ENCODE data around the gene PTX3.

PTX3 gene

DNA sequence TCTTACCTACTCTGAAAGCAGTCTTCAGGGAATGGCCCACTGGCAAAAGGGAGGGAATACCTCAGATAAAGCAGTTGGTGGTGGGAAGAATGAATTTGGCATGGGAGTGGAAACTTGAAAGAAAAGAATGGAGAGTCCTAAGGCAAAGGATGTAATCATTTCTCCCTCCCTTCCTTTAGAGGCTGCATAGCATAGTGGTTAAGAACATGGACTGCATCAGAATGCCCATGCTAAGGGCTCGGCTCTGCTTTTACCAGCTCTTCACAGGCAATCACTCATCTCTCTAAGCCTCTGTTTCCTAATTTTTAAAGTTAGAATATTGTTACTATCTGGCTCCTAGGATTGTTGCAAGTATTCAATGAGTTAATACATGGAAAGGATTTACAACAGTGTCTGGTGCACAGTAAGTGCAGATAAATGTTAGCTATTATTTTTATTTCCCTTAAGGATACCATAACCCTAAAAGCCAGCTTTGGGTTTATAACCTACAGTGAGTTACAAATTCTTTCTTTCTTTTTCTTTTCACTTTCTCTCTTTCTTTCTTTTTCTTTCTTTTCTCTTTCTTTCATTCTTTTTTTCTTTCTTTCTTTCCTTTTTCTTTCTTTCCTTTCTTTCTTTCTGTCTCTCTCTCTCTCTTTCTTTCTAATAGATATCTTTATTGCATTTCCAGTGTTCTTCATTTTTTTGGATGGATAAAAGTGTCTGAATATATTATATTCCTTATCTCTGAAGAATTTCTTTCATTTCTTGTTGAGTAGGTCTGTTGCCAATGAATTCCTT is 43.0 kb downstream of the PTX3 start:
- no peak for DNase-seq

DNA sequence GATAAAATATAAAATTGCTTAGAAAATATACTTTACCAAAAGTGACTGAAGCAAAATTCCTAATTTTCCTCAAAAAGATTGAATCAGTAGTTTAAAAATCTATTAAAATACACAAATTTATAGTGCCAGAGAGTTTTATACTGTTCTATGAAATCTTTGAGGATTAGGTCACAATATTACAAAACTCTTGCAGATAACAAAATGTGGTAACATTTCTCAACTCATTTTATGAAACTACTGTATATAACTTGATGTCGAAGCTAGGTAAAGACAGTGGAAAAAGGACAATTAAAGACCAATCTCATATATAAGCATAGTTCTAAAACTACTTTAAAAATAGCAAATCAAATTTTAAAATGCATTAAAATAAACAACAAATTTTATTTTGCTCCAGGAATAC is 50.7 kb downstream of the PTX3 start:
- DNase-seq, result no peak

DNA sequence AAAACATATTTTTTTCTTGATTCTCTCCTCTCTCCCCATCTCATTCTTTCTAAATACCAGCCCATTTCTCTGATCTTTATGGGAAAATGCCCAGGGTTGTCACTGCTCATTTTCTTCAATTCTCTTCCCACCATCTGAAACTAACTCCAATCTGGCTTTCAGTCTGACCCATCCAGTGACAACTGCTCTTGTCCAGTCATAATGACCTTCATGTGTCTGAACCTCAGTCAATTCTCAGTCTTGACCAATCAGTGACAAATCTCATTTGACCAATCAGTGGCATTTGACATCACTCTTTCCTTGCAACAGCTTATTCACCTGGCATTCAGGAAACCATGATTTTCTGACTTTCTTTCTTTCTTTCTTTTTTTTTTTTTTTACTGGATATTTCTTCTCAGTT is 51.5 kb downstream of the PTX3 start:
- no peak for DNase-seq

DNA sequence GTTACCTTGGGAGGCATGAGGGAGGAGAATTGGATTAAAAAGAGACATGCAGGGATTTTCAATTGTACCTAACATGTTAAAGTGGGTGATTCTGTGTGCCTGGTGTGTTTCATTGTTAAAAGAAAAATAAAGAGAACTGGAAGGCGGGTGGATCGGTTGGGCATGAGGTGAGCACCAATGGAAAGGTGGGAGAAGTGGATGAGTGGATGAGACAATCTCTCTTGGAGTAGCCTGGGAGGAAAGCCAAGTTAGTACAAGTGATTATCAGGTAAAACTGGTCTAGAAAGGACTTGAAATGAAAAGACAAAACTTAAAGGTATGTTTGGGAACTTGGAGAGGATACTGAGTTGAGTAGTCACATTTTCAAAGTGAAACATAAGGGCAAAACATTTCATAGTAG is 54.5 kb downstream of the PTX3 start:
- no peak for DNase-seq

Measured in activated CD4-positive, alpha-beta T cell treated with anti-CD3 and anti-CD28 coated beads, Interleukin-2, amount 50 U/mL, for 1 hour (primary cell).